Tibial artery (tissue), 4 donors: ENCODE data around the gene BHLHA15.

ENCODE experiments used
- DNase-seq, 2 donors: peaks; one replicate each; pipeline ENCODE4 v3.0.0-alpha.2; 2019
- H3K27ac ChIP-seq, 2 donors: fragments of 200-600 bp; sonication (generic) in 1 of 2; 1 replicate in 1 of 2; 2 replicates in 1 of 2; pipeline ENCODE4 v1.5.1; 2018 to 2019; ENCODE audit warnings: mild to moderate bottlenecking in 1 of 2
- H3K27me3 ChIP-seq, 2 donors: fragments of 200-600 bp; sonication (generic) in 1 of 2; one replicate each; pipeline versions ENCODE4 v1.5.1 to v1.6.0; 2016 to 2019
- H3K36me3 ChIP-seq, 3 donors: fragments of 200-600 bp; sonication (generic) in 2 of 3; one replicate each; pipeline ENCODE4 v1.5.1; 2016 to 2019; ENCODE audit warnings: mild to moderate bottlenecking in 2 of 3
- H3K4me1 ChIP-seq, 4 donors: fragments of 200-600 bp; sonication (generic) in 2 of 4; 1 replicate in 3 of 4; 2 replicates in 1 of 4; pipeline ENCODE4 v1.5.1; 2016 to 2019
- H3K4me3 ChIP-seq, 2 donors: fragments of 200-600 bp; sonication (generic) in 1 of 2; 1 replicate in 1 of 2; 2 replicates in 1 of 2; pipeline ENCODE4 v1.5.1; 2018 to 2019; ENCODE audit warnings: mild to moderate bottlenecking in 2 of 2
- H3K9me3 ChIP-seq, 3 donors: fragments of 200-600 bp; sonication (generic) in 1 of 3; one replicate each; pipeline ENCODE4 v1.5.1; 2016 to 2019
- intact Hi-C: fragments of 100-400 bp; cut with DNase I; formaldehyde crosslinking; loops from one replicate; pipeline ENCODE4 v1.15.0; 2023; ENCODE audit warnings: low total_unique reads
- TF ChIP-seq, protein P1 (sequence below), 2 experiments: fragments of 200-600 bp in 1 of 2; fragments of 450-650 bp in 1 of 2; IDR thresholded peaks; one replicate each; pipeline ENCODE4 v1.5.1; 2017 to 2019; ENCODE audit warnings: antibody characterized with exemption in 2 of 2, mild to moderate bottlenecking in 1 of 2, moderate library complexity in 1 of 2

The BHLHA15 gene

DNA sequence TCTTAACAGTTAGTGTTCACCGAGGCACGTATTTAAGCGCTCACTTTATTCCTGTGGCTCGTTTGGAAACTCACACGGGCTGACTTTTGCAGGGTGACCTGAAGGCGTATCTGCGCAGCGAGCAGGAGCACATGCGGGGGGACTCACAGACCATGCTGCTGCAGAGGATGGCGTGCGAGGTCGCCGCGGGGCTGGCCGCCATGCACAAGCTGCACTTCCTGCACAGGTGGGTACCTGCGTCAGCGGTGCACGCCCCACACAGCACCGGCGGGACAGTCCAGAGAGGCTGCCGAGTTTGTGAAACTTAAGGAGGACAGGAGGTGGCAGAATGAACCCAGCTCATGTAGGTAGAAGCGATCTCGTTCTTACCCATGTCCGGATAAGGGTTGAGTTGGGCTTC lies 39.8 kb upstream of the BHLHA15 start:
- no peaks in the 10 kb centered on the region for H3K4me1 ChIP-seq
- peaks cover 17 to 43% (median 28%) of the 10 kb centered on the region in 3 donors for H3K36me3 ChIP-seq
- TF ChIP-seq, protein P1, sequence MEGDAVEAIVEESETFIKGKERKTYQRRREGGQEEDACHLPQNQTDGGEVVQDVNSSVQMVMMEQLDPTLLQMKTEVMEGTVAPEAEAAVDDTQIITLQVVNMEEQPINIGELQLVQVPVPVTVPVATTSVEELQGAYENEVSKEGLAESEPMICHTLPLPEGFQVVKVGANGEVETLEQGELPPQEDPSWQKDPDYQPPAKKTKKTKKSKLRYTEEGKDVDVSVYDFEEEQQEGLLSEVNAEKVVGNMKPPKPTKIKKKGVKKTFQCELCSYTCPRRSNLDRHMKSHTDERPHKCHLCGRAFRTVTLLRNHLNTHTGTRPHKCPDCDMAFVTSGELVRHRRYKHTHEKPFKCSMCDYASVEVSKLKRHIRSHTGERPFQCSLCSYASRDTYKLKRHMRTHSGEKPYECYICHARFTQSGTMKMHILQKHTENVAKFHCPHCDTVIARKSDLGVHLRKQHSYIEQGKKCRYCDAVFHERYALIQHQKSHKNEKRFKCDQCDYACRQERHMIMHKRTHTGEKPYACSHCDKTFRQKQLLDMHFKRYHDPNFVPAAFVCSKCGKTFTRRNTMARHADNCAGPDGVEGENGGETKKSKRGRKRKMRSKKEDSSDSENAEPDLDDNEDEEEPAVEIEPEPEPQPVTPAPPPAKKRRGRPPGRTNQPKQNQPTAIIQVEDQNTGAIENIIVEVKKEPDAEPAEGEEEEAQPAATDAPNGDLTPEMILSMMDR (IDR thresholded peaks at IDR 0.05): no peak
- no peak overlapping the region for H3K27ac ChIP-seq
- H3K9me3 ChIP-seq: no peaks in the 10 kb centered on the region
- intact Hi-C loops: no loop called here
- no peaks in the 10 kb centered on the region for H3K27me3 ChIP-seq
- DNase-seq: no peak
- no peak overlapping the region for H3K4me3 ChIP-seq

DNA sequence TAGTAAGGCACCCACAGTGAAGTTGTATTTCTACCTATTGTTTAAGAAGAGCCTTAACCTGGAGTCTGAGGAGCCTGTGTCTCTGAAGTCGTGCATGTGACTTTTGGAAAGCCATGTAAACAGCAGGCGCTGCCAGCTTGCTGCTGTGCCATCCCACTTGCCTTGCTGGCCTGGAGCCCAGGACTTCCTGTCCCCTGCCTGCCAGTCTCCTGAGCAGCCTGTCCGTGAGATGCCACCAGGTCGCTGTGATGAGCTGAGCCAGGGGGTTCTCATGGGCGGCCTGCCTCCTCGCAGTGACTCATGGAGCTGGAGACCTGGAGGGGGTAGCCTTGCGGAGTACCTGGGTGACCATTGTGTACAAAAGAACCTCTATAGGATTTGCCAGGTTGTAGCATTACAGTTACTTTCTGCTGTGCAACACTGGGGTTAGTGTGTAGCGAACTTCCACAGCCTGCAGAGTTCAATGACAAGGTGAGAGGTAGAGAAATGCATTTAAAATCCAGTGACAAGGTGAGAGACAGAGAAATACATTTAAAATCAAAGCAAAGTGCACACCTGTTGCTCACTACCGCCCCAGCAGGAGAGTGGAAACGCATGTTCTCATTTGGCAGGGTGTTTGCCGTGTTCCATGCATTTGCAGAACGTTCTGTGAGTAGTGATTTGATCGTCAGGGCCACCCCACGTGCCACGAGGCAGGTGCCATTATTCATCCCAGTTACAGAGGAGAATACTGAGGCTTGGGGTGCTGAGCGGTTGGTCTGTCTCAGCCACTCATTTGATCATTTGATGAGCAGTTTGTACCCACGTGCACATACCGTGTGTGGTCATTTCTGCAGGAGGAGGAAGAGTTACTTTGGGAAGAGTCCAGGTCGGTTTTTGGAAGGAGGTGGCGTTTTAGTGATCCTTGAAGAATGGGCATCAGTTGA lies 36.6 kb upstream of the BHLHA15 start:
- peaks cover 17 to 58% (median 35%) of the 10 kb centered on the region in 3 donors for H3K36me3 ChIP-seq
- no peak for DNase-seq
- TF ChIP-seq, protein P1 (IDR thresholded peaks at IDR 0.05): no peak
- intact Hi-C loops: no loop called here
- H3K9me3 ChIP-seq: no peaks in the 10 kb centered on the region
- no peaks in the 10 kb centered on the region for H3K27me3 ChIP-seq
- H3K4me1 ChIP-seq: peaks cover 0 to 4% (median 0%) of the 10 kb centered on the region in 4 donors
- H3K27ac ChIP-seq: no peak overlapping the region
- no peak overlapping the region for H3K4me3 ChIP-seq

DNA sequence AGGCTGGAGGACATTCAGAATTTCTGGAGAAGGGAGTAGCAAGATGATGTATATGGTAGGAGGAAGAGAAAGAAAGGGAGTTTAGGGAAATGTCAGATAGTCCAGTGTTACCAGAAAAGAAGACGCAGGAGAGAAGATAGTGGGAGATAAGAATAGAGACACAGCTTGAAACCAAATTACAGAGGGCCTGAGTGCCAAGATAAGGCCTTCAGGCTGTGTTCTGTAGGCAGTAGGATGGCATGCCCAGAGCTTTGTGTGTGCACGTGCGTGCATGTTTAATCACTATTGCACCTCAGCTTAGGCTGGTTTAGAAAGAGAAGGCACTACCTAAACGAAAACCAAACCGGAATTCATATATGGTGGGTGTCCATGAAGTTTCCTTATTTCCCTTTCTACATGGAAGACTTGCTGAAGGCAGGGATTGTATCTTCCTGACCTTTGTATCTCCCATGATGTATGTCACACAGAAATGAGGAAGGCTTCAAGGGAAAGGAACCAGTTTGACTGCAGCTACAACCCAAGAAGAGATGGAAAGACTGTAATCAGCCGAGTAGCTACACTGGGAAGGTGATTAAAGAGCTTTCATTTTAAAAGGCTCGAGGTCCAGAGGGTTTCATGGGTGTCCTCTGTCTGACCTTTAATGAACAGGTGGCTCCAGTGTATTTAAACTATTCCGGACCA lies 35.8 kb upstream of the BHLHA15 start:
- no peak overlapping the region for H3K27ac ChIP-seq
- intact Hi-C loops: no loop called here
- H3K4me3 ChIP-seq: no peak overlapping the region
- peaks cover 0 to 4% (median 0%) of the 10 kb centered on the region in 4 donors for H3K4me1 ChIP-seq
- H3K36me3 ChIP-seq: peaks cover 17 to 61% (median 40%) of the 10 kb centered on the region in 3 donors
- DNase-seq: no peak
- no peaks in the 10 kb centered on the region for H3K9me3 ChIP-seq
- H3K27me3 ChIP-seq: no peaks in the 10 kb centered on the region
- TF ChIP-seq, protein P1 (IDR thresholded peaks at IDR 0.05): no peak

DNA sequence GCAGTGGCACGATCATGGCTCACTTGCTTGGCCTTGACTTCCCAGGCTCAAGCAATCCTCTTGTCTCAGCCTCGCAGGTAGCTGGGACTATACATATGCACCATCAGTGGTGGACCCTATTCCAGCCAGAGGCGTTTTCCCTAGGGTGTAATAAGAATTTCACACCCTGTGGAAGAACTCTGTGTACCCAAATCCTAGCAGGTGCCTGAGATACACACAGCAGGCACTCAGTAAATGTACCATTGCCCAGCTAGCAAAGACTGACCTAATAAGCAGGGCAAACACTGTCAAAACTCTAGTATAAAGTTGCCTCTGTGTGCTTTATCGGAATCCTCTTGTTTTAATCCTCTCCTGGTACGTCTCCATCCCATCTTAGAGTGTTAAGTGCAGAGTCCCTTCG lies 33.7 kb upstream of the BHLHA15 start:
- H3K27ac ChIP-seq: no peak overlapping the region

DNA sequence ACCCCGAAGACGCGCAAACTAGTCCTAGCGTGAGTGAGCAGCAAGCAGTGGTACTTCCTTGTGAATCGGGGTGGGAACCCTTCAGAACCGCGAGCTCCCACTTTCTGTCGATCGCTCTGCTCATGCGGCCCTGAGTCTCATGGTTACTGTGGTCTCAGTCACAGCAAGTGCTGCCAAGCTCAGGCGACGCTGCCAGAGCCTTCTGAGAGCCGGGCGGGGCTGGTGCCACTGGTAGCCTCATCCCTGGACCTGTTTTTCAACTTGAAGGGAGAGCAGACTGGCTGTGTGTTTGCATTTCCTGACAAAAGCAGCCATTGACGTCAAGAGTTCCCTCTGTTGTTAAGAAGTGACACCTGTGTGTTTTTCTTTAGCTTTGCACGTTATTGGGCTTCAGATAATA lies 32.9 kb upstream of the BHLHA15 start:
- Histone ChIP-seq H3K27me3 (no peaks in the 10 kb centered on the region), H3K4me3 (no peak overlapping the region), H3K36me3 (peaks cover 0 to 37% (median 28%) of the 10 kb centered on the region in 3 donors), H3K4me1 (peaks cover 0 to 4% (median 0%) of the 10 kb centered on the region in 4 donors), H3K9me3 (no peaks in the 10 kb centered on the region), H3K27ac (no peak overlapping the region)
- no peak for DNase-seq
- TF ChIP-seq, protein P1 (IDR thresholded peaks at IDR 0.05): no peak
- intact Hi-C loops: no loop called here

More for the DNA sequence above, 33.7 kb upstream of the BHLHA15 start:
- TF ChIP-seq, protein P1 (IDR thresholded peaks at IDR 0.05): no peak
- Histone ChIP-seq H3K27me3 (no peaks in the 10 kb centered on the region), H3K4me1 (peaks cover 0 to 4% (median 0%) of the 10 kb centered on the region in 4 donors), H3K36me3 (peaks cover 4 to 45% (median 33%) of the 10 kb centered on the region in 3 donors), H3K9me3 (no peaks in the 10 kb centered on the region), H3K4me3 (no peak overlapping the region)
- intact Hi-C loops: no loop called here
- DNase-seq: no peak
